ENCODE measurements around the gene PREB. TPM values are rescaled to one million over a fixed set of nuclear protein-coding genes. Genes with fewer than 3 reads are reported as not detected.
A peak's percentile ranks its signal among the peaks of the same experiment; 100 is the strongest.

The PREB gene
- total and polyA plus RNA-seq, 2 of the 13 experiments (the other 11 are each of a cell fraction or from before 2014, with no cell fraction given), result 112 to 192 TPM

DNA sequence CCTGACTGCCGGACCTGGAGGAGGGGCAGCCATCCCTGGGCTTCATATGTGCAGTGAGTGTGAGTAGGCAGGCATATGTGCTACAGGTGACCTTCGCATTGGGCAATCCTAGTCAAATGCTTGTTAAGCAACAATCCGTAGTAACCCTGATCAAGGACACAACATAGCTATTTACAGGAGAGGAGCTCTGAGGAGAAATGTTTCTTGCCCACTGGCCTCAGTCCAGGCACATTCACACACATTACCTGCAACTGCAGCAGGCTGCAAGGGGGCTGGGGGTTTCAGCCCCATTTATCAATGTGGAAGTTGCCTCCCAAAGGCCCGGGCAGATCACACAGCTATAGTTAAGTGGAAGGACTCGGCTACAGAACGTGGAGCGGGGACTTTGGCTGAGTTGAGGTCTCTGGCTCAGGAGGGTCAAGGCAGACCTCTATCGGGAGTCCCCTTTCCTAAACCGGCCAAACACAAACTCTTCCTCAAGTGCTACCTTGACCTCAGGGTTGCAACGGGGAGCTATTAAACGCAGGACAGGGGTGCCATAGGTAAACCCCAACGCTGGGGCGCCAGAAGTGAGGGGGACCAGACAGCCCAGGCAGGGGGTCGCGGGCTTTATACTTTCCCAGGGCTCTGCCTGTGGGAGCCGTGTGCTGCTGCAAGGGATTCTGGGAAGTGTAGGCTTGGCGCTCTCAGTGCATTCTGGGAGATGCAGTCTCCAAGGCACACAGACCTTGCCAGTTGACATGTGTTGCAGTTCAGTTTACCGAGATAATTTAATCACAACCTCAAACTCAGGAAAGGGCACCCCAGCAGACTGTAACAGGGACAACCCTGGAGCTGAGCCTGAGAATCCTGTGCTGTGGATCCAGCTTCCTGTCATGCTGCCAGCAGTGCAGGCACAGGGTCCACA lies 38.4 kb downstream of the PREB start (continued):
- peak; percentile 56; the same call in 1 of the 2 replicates for TF ChIP-seq E2F2 (CRISPR knock-in tag; IDR thresholded peaks at IDR 0.05; ENCODE audit: borderline replicate concordance)
- TF ChIP-seq ZNF878 (CRISPR knock-in tag; IDR thresholded peaks at IDR 0.05), result peak; percentile 97
- peak; percentile 96 for TF ChIP-seq ZNF792 (CRISPR knock-in tag; IDR thresholded peaks at IDR 0.05)
- TF ChIP-seq ZKSCAN5 (CRISPR knock-in tag; IDR thresholded peaks at IDR 0.05), result no peak
- TF ChIP-seq ZNF468 (CRISPR knock-in tag; IDR thresholded peaks at IDR 0.05), result 0 out of 2 replicates have a peak, but pooled peaks have one; percentile 67
- peak; percentile 82 for TF ChIP-seq ZFY (CRISPR knock-in tag; IDR thresholded peaks at IDR 0.05)
- TF ChIP-seq SALL2 (CRISPR knock-in tag; IDR thresholded peaks at IDR 0.05), result peak; percentile 80
- TF ChIP-seq PHF21A (CRISPR knock-in tag; IDR thresholded peaks at IDR 0.05), result peak; percentile 91
- TF ChIP-seq NR2C2 (CRISPR knock-in tag; IDR thresholded peaks at IDR 0.05; ENCODE audit: borderline replicate concordance), result peak; percentile 92
- TF ChIP-seq, protein P1, sequence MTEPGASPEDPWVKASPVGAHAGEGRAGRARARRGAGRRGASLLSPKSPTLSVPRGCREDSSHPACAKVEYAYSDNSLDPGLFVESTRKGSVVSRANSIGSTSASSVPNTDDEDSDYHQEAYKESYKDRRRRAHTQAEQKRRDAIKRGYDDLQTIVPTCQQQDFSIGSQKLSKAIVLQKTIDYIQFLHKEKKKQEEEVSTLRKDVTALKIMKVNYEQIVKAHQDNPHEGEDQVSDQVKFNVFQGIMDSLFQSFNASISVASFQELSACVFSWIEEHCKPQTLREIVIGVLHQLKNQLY (CRISPR knock-in tag; IDR thresholded peaks at IDR 0.05), result peak; percentile 92
- TF ChIP-seq DNMT1 (CRISPR knock-in tag; IDR thresholded peaks at IDR 0.05), result no peak
- TF ChIP-seq NCOA2 (CRISPR knock-in tag; IDR thresholded peaks at IDR 0.05), result peak; percentile 95
- TF ChIP-seq SP5 (CRISPR knock-in tag; IDR thresholded peaks at IDR 0.05; ENCODE audit: borderline replicate concordance, low read depth), result peak; percentile 94
- TF ChIP-seq GABPB1 (CRISPR knock-in tag; IDR thresholded peaks at IDR 0.05), result peak; percentile 56
- TF ChIP-seq ZNF280B (CRISPR knock-in tag; IDR thresholded peaks at IDR 0.05; ENCODE audit: borderline replicate concordance), result no peak
- no peak for TF ChIP-seq PCBP1 (IDR thresholded peaks at IDR 0.05; ENCODE audit: borderline replicate concordance, low read depth, low read length)
- TF ChIP-seq ASH2L (IDR thresholded peaks at IDR 0.05; ENCODE audit: insufficient read length, low read depth, low read length), result peak; percentile 80
- TF ChIP-seq ZBTB7B (CRISPR knock-in tag; IDR thresholded peaks at IDR 0.05), result peak; percentile 76
- TF ChIP-seq ZNF235 (CRISPR knock-in tag; IDR thresholded peaks at IDR 0.05; ENCODE audit: borderline replicate concordance), result no peak
- TF ChIP-seq SOX5 (CRISPR knock-in tag; IDR thresholded peaks at IDR 0.05; ENCODE audit: borderline replicate concordance), result peak; percentile 91
- TF ChIP-seq TRIM24 (CRISPR knock-in tag; IDR thresholded peaks at IDR 0.05), result peak; percentile 45; the same call in 1 of the 2 replicates
- peak; percentile 34; the same call in 1 of the 2 replicates for TF ChIP-seq MTF1 (CRISPR knock-in tag; IDR thresholded peaks at IDR 0.05)
- TF ChIP-seq, protein P2, sequence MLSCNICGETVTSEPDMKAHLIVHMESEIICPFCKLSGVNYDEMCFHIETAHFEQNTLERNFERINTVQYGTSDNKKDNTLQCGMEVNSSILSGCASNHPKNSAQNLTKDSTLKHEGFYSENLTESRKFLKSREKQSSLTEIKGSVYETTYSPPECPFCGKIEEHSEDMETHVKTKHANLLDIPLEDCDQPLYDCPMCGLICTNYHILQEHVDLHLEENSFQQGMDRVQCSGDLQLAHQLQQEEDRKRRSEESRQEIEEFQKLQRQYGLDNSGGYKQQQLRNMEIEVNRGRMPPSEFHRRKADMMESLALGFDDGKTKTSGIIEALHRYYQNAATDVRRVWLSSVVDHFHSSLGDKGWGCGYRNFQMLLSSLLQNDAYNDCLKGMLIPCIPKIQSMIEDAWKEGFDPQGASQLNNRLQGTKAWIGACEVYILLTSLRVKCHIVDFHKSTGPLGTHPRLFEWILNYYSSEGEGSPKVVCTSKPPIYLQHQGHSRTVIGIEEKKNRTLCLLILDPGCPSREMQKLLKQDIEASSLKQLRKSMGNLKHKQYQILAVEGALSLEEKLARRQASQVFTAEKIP (CRISPR knock-in tag; IDR thresholded peaks at IDR 0.05; ENCODE audit: borderline replicate concordance), result 0 out of 2 replicates have a peak, but pooled peaks have one; percentile 75
- no peak; the same call in 1 of the 2 replicates for TF ChIP-seq ZNF225 (CRISPR knock-in tag; IDR thresholded peaks at IDR 0.05)
- TF ChIP-seq U2AF1 (optimal IDR thresholded peaks at IDR 0.05; ENCODE audit: low read depth, low read length), result no peak

Measured in HepG2 (cell line).